ACC112 (cell line): Measurements from ENCODE around the gene MICAL1.
A peak's percentile ranks its signal among the peaks of the same experiment; 100 is the strongest.

ENCODE experiments used
- H2AFZ ChIP-seq: fragments of 200-600 bp; sonication (generic); one replicate; pipeline ENCODE4 v1.6.0; 2017; ENCODE audit warnings: antibody characterized with exemption, low read length; ENCODE audit not compliant: unreplicated experiment
- H3K27ac ChIP-seq: fragments of 200-600 bp; sonication (generic); 2 replicates; pipeline ENCODE4 v1.5.1; 2014; ENCODE audit warnings: low read depth, mild to moderate bottlenecking, antibody characterized with exemption, low read length, moderate library complexity
- H3K27me3 ChIP-seq: fragments of 200-600 bp; sonication (generic); 2 replicates; pipeline ENCODE4 v1.6.1; 2014; ENCODE audit warnings: mild to moderate bottlenecking, antibody characterized with exemption, low read length, moderate library complexity, mixed read lengths; ENCODE audit not compliant: insufficient read depth
- H3K36me3 ChIP-seq: fragments of 200-600 bp; sonication (generic); 2 replicates; pipeline ENCODE4 v1.6.1; 2016; ENCODE audit warnings: mild to moderate bottlenecking, antibody characterized with exemption, low read length, moderate library complexity, mixed read lengths; ENCODE audit not compliant: insufficient read depth
- H3K4me1 ChIP-seq: fragments of 200-600 bp; sonication (generic); one replicate; pipeline ENCODE4 v1.6.1; 2016; ENCODE audit warnings: low read length, mixed read lengths; ENCODE audit not compliant: insufficient read depth, unreplicated experiment, control insufficient read depth
- H3K4me3 ChIP-seq: fragments of 200-600 bp; sonication (generic); 2 replicates; pipeline ENCODE4 v1.5.1; 2014; ENCODE audit warnings: mild to moderate bottlenecking, low read depth, low read length
- H3K79me2 ChIP-seq: fragments of 200-600 bp; sonication (generic); one replicate; pipeline ENCODE4 v1.6.0; 2016; ENCODE audit warnings: low read length; ENCODE audit not compliant: control insufficient read depth, unreplicated experiment, insufficient read depth

Gene MICAL1

DNA sequence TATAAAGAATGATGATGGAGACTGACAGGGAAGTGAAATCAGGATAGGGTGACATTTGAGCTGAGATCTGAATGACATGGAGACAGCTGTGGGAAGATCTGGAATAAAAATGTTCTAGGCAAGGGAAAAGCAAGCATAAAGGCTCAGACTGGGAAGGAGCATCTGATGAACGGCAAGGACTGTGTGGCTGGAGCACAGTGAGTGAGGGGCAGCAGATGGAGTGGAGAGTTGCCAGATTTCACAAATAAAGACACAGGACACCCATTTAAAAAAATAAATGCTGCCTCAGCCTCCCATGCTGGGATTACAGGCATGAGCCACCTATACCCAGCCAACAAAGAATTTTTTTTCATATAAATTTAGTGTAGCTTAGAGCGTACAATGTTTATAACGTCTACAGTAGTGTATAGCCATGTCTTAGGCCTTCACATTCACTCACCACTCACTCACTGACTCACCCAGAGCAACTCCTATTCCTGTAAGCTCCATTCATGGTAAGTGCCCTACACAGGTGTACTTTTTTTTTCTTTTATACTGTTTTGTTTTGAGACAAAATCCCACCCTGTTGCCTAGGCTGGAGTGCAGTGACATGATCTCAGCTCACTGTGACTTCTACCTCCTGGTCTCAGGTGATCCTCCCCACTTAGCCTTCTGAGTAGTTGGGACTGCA is 29.8 kb upstream of the MICAL1 start:
- Histone ChIP-seq H3K79me2 (peaks cover 19% of the 10 kb centered on the region), H2AFZ (no peak overlapping the region), H3K27ac (no peak overlapping the region), H3K27me3 (no peaks in the 10 kb centered on the region), H3K4me3 (no peak overlapping the region), H3K36me3 (peaks cover 14% of the 10 kb centered on the region), H3K4me1 (peaks cover 18% of the 10 kb centered on the region)

DNA sequence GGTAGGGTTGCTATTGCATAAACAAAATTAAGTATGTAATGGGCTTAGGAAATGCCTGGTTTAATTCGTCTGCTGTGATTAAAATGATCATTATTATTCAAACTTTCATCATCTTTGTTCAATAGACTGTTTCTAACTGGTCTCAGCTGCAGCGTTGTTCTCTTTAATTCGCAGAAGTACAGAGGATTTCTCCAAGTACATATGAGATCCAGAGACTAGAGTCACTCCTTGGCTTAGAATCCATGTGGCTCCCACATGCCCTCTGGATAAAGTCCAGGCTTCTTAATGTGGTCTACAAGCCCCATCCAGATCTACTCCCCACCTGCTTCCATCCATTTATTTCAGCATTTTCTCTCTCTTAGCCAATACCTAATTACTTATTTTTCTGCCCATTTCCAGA is 28.6 kb upstream of the MICAL1 start:
- H2AFZ ChIP-seq, result peak overlapping the region; percentile 65
- no peak overlapping the region for H3K27ac ChIP-seq
- H3K27me3 ChIP-seq, result no peaks in the 10 kb centered on the region
- peak overlapping the region; percentile 75 for H3K4me3 ChIP-seq
- H3K4me1 ChIP-seq, result peaks cover 24% of the 10 kb centered on the region
- H3K79me2 ChIP-seq, result peaks cover 29% of the 10 kb centered on the region
- H3K36me3 ChIP-seq, result peaks cover 15% of the 10 kb centered on the region

DNA sequence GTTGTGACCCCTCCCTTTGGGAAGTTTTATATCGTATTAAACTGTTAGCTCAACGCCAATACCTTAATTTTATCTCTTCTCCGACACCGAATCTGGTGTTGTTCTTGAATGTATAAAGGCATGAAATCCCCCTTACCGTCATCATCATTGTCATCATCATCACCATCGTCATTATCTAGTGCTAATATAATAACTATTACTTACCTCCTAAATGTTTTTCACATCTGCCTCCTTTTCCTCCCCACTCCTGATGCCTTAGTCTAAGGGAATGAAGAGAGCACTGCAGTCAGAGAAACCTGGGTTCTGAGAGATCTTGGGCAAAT is 28.1 kb upstream of the MICAL1 start:
- Histone ChIP-seq H3K4me1 (peaks cover 28% of the 10 kb centered on the region), H3K27ac (no peak overlapping the region), H3K79me2 (peaks cover 33% of the 10 kb centered on the region), H3K27me3 (no peaks in the 10 kb centered on the region), H3K36me3 (peaks cover 15% of the 10 kb centered on the region), H2AFZ (peak overlapping the region; percentile 65), H3K4me3 (peak overlapping the region; percentile 75)

DNA sequence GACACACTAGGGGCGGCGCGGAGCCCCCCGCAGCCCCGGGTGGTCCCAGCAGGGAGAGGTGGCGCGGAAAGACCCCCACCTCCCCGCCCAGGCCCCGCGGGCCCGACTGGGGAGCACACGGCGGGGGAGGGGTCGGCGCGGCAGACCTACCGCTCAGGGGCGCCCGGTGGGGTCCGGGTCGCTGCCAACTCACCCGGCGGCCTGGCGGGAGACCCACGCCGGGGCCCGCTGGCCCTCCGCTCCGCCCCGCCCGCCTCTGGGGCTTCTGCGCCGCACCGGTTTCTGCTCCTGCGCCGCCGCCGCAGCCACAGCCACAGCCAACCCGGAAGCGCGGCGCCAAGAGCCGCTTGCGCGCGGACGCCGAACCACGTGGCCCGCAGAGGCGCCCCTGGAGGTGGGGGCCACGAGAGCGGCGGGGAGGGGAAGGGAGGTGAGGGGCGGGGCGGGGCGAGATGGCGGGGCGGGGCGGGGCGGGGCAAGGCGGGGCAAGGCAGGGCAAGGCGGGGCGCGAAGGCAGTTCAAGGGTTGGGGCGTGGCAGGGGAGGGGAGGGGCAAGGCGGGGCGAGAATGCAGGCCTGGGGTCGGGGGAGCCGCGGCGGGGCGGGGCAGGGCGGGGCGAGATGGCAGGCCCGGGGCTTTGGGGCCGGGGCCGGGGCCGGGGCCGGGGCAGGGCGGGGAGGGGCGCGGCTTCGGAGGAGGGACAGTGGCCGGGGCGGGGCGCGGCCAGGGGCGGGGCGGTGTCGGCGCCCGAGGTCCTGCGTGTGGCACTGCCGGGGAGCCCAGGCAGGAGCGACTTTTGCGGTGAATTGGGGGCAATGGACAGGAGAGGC is 27.5 kb upstream of the MICAL1 start, which contains the start of gene ZBTB24:
TSS of gene ZBTB24 (minus strand) at position 315 of the 830 bp plus-strand sequence. CDS start 1,193 bp downstream, outside the sequence.
- Histone ChIP-seq H3K27ac (no peak within 1 kb of the TSS), H2AFZ (peak within 1 kb of the TSS; percentile 97), H3K4me1 (peaks cover 34% of the 10 kb centered on the region)

DNA sequence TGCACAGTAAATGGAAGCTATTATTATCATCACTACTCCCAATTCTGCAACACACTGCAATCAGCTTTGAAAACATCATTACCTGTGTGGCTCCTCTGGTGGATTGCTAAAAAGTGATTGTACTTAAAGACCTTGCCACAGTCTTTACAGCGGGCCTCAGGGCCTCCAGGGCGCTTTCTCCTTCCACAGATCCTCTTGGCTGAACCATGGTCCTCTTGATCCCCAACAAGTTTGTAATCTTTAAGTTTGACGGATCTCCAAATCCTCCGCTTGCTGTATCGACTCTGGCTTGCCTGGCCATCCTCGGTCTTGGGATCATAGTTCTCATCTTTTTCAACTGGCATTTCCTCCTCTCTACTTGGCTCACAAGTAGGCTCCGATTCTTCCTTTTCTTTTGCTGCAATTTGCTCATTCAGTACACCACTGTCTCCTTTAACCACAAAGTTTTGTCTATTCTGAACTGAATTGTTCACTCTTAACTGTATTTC is 25.5 kb upstream of the MICAL1 start:
- Histone ChIP-seq H2AFZ (no peak overlapping the region), H3K27ac (no peak overlapping the region), H3K4me3 (peak overlapping the region; percentile 100; the same call in 1 of the 2 replicates), H3K79me2 (peaks cover 46% of the 10 kb centered on the region), H3K4me1 (peaks cover 34% of the 10 kb centered on the region), H3K27me3 (no peaks in the 10 kb centered on the region), H3K36me3 (peaks cover 20% of the 10 kb centered on the region)

More for the DNA sequence above, 27.5 kb upstream of the MICAL1 start, which contains the start of gene ZBTB24:
- peaks cover 39% of the 10 kb centered on the region for H3K79me2 ChIP-seq
- peaks cover 15% of the 10 kb centered on the region for H3K36me3 ChIP-seq
- H3K4me3 ChIP-seq, result peak within 1 kb of the TSS; percentile 100
- no peaks in the 10 kb centered on the region for H3K27me3 ChIP-seq

DNA sequence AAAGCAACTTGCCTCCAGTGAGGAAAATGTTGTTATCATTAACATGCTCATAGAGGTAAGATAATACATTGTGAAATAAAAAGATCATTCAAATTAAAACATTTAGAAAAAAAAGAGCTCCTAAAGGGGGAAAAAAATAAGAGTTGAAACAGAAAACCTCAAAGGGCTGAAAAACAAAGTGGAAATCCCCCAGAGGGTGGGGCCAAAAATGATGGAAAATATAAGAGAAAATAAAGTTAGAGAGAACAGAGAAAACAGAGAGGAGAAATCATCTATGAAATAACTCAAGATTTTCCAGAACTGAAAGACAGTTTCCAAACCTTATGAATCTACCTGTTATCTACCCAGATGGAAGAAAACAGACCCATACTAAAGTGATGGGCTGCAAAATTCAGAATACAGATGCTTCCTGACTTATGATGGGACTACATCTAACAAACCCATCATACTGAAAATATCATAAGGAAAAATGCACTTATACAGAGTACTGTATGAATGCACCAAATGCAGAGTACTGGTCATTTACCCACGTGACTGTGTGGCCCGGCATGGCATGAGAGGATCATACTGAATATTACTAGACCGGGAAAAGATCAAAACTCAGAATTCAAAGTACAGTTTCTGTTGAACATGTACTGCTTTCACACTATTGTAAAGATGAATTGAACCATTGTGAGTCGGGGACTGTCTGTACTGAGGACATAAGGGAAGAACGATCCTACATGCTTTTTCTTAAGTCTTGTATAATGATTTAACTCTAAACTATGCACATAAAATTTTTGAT is 23.5 kb upstream of the MICAL1 start:
- H3K27ac ChIP-seq, result no peak overlapping the region
- H3K79me2 ChIP-seq, result peaks cover 46% of the 10 kb centered on the region
- H3K4me1 ChIP-seq, result peaks cover 34% of the 10 kb centered on the region
- no peak overlapping the region for H2AFZ ChIP-seq
- peaks cover 20% of the 10 kb centered on the region for H3K36me3 ChIP-seq
- no peaks in the 10 kb centered on the region for H3K27me3 ChIP-seq
- peak overlapping the region; percentile 25 for H3K4me3 ChIP-seq

DNA sequence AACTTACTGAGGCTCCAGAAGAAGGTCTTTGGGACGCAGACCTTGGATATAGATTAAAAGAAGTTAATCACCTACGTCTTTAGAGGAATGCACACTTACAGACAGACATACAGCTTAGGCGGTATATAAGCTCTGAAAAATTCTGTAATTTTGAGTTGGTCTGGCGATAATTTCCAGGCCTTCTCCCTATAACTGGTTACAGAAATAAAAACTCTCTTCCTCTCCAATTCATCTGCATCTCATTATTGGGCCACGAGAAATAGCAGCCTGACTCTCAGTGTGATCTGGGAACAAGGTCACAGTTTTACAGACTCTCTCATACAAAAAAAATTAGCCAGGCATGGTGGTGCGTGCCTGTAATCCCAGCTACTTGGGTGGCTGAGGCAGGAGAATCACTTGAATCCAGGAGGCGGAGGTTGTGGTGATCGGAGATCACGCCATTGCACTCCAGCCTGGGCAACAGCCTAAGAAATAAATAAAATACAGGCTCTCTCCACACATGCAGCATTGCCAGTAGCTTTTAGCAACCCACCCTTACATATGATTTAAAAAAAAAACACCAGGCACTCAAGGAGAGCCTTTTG is 22.7 kb upstream of the MICAL1 start:
- peaks cover 34% of the 10 kb centered on the region for H3K4me1 ChIP-seq

DNA sequence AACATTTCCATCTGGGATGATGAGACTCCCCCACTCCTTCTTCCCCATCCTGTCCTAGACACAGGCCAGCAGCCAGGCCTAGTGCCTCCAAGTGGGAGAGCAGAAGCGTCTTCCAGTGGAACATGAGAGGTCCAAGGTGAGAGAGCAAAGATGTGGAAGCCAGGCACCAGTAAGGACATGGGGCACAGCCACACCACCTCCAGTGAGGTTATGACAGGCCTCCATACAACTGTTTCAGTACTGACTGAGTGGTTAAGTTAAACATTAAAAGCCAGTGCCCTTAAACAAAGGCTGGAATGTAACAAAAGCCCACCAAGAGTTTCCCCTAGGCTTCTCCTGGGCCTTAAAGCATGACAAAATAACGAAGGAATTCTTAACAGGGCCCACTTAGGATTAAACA is 22.2 kb upstream of the MICAL1 start:
- Histone ChIP-seq H3K79me2 (peaks cover 46% of the 10 kb centered on the region), H3K4me1 (peaks cover 34% of the 10 kb centered on the region), H3K36me3 (peaks cover 20% of the 10 kb centered on the region), H3K27me3 (no peaks in the 10 kb centered on the region), H3K27ac (no peak overlapping the region), H2AFZ (no peak overlapping the region), H3K4me3 (no peak overlapping the region)

More for the DNA sequence above, 22.7 kb upstream of the MICAL1 start:
- H3K4me3 ChIP-seq, result peak overlapping the region; percentile 25
- peaks cover 46% of the 10 kb centered on the region for H3K79me2 ChIP-seq
- no peaks in the 10 kb centered on the region for H3K27me3 ChIP-seq
- peaks cover 20% of the 10 kb centered on the region for H3K36me3 ChIP-seq
- no peak overlapping the region for H3K27ac ChIP-seq
- H2AFZ ChIP-seq, result no peak overlapping the region

DNA sequence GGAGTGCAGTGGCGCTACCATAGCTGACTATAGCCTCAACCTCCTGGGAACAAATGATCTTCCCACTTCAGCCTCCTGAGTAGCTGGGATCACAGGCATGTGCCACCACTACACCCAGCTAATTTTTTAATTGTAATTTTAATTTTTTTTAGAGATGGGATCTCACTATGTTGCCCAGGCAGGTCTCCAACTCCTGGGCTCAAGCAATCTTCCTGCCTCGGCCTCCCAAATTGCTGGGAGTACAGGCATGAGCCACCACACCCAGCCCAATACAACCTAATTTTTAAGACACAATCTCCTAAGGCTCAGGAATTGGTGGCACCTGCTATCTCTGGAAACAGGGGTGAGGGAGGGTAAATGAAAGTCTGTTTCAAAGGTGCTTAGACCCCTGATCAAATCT is 21.6 kb upstream of the MICAL1 start:
- Histone ChIP-seq H3K36me3 (peaks cover 23% of the 10 kb centered on the region), H2AFZ (no peak overlapping the region), H3K27me3 (no peaks in the 10 kb centered on the region), H3K27ac (no peak overlapping the region), H3K4me1 (peaks cover 33% of the 10 kb centered on the region), H3K79me2 (peaks cover 43% of the 10 kb centered on the region), H3K4me3 (no peak overlapping the region)

DNA sequence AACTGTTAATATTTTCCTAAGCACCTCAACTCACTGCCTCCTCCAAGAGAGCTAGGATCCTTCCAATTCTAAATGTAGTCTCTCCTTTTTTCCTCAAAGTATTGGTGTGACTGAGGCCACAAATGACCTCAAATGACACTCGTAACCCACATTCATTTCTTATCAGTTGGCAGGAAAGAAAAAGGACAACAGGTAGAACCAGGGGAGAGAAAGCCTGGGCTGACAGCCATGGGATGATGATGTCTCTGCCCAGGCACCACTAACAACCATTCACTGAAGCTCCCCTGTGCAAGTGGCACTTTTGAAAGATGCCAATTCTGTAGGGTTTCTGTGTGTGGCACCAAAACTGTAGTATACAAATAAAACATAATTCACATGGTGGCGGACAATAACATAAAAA is 20.1 kb upstream of the MICAL1 start:
- Histone ChIP-seq H3K79me2 (peaks cover 28% of the 10 kb centered on the region), H3K27ac (no peak overlapping the region), H3K27me3 (no peaks in the 10 kb centered on the region), H3K4me1 (peaks cover 18% of the 10 kb centered on the region), H3K36me3 (peaks cover 11% of the 10 kb centered on the region; the same call in 1 of the 2 replicates), H2AFZ (no peak overlapping the region), H3K4me3 (no peak overlapping the region)
